Heart right ventricle (tissue), 16 donors: ENCODE measurements around the gene MAOA. TPM values are rescaled to one million over a fixed set of nuclear protein-coding genes. Genes with fewer than 3 reads are reported as not detected.

ENCODE experiments used
- ATAC-seq, 8 donors: fragments of 200-7000 bp; cut with Tn5 transposase; one replicate each; pipeline ENCODE4 v1.9.1; 2020; ENCODE audit warnings: mild to moderate bottlenecking in 8 of 8, moderate library complexity in 8 of 8, moderate number of reproducible peaks in 1 of 8
- DNase-seq, 2 donors: peaks; one replicate each; pipeline ENCODE4 v3.0.0-alpha.2; 2020
- H3K27ac ChIP-seq, 10 donors: fragments of 200-600 bp; sonication (generic) in 2 of 10; one replicate each; pipeline versions ENCODE4 v1.5.0 to v1.8.0; 2020 to 2022; ENCODE audit warnings: mild to moderate bottlenecking in 3 of 10
- H3K27me3 ChIP-seq, 7 donors: fragments of 200-600 bp; one replicate each; pipeline ENCODE4 v1.8.0; 2021 to 2022; ENCODE audit warnings: mild to moderate bottlenecking in 2 of 7
- H3K36me3 ChIP-seq, 9 donors: fragments of 200-600 bp; sonication (generic) in 1 of 9; one replicate each; pipeline versions ENCODE4 v1.5.0 to v1.8.0; 2020 to 2022; ENCODE audit warnings: mild to moderate bottlenecking in 2 of 9
- H3K4me1 ChIP-seq, 9 donors: fragments of 200-600 bp; sonication (generic) in 1 of 9; one replicate each; pipeline versions ENCODE4 v1.5.0 to v1.8.0; 2020 to 2022; ENCODE audit warnings: mild to moderate bottlenecking in 4 of 9
- H3K4me3 ChIP-seq, 10 donors: fragments of 200-600 bp; sonication (generic) in 2 of 10; one replicate each; pipeline versions ENCODE4 v1.5.0 to v1.8.0; 2020 to 2022; ENCODE audit warnings: mild to moderate bottlenecking in 7 of 10, moderate library complexity in 2 of 10
- H3K9me3 ChIP-seq, 11 donors: fragments of 200-600 bp in 10 of 11; sonication (generic) in 2 of 11; one replicate each; pipeline versions ENCODE4 v1.5.0 to v1.8.0; 2013 to 2022; ENCODE audit warnings: mild to moderate bottlenecking in 2 of 11, control low read depth in 1 of 11, moderate library complexity in 1 of 11
- CTCF ChIP-seq, 9 donors: fragments of 200-600 bp; sonication (generic) in 2 of 9; IDR thresholded peaks; one replicate each; pipeline versions ENCODE4 v1.5.0 to v1.8.0; 2021 to 2022; ENCODE audit warnings: antibody characterized with exemption in 9 of 9, mild to moderate bottlenecking in 5 of 9, moderate library complexity in 1 of 9
- WGBS, 2 donors: extraction: QIAGEN DNeasy Blood & Tissue Kit; methylation state at CpG; one replicate each; pipeline ENCODE4 v1.1.7; 2013; ENCODE audit warnings: inconsistent platforms in 1 of 2; 5-methylcytosine and 5-hydroxymethylcytosine counted together
- intact Hi-C, 10 donors: fragments of 100-400 bp; cut with DNase I; formaldehyde crosslinking; loops; one replicate each; pipeline versions ENCODE4 v1.11.1 to v1.14.2; 2022
- polyA plus RNA-seq, 2 donors: library from polyadenylated mRNA; stranded (reverse); fragments of 200-250 nt; gene quantifications; one replicate each; pipeline ENCODE4 v1.2.3, GENCODE V29; 2013
- total RNA-seq, 10 donors: library from RNA; stranded (reverse); fragmentation: NEBNext Ultra II Directional in 3 of 10; extraction: Animal tissue kit (Norgen Biotek cat#: 25700) in 3 of 10; gene quantifications; one replicate each; pipeline versions ENCODE4 v1.2.1 to v1.2.4, GENCODE V29; 2021 to 2023
- donor health status: Arrhythmogenic right ventricular cardiomyopathy.
- donor health status: ischemic (EF 13 %, LVEDD 7.1; RV severe dilation, severe dysfunction).
- donor health status: healthy with polysubstance abuse.
- donor health status: DM: no; HTN: yes; CAD: no.
- donor health status: DM: no; HTN: no; CAD: no.
- donor health status: ischemic (EF 25% LVEDD 6.9; RV normal size, moderate dysfunction).
- donor health status: ischemic (EF 25% LVEDD 5.7; RV mildly dilated, moderate dysfunction).
- donor health status: healthy.
- donor health status: DM: yes; HTN: yes; CAD: no.
- donor health status: Ischemic cardiomyopathy.
- donor health status: ischemic (EF 35%, LVEDD 5.7; RV mildly dilated, moderate dysfunction).
- donor health status: nonischemic (EF 11% LVEDD 7.7; RV severe dilation, severe dysfunction).
- donor health status: DM: yes; HTN: yes; CAD: no.
- donor health status: PGD.
- donor health status: ischemic (EF 29% LVEDD 5.4; RV normal size, mild dysfunction).
- donor health status: nonischemic (EF 23%, LVEDD 6.1; RV moderate dilation, normal function).

Gene MAOA
- total and polyA plus RNA-seq, 12 donors, result 25.7 to 152 (median 87.8) TPM

- TF ChIP-seq CTCF (IDR thresholded peaks at IDR 0.05), result no peak
- Histone ChIP-seq H3K4me1 (peaks cover 0 to 30% (median 8%) of the 10 kb centered on the region in 9 donors), H3K27me3 (peaks cover 0 to 16% (median 0%) of the 10 kb centered on the region in 7 donors), H3K36me3 (no peaks in the 10 kb centered on the region), H3K4me3 (peak overlapping the region in 1 of 10 donors; percentile 7), H3K9me3 (no peaks in the 10 kb centered on the region), H3K27ac (peak overlapping the region in 6 of 10 donors; percentile 3 to 59 (median 54))
- ATAC-seq (peak in 6 of 8 donors; percentile 25 to 71 (median 61)), DNase-seq (no peak)
- 66 to 76% methylated on average over 4 of the region's 4 CpGs for WGBS, 2 donors
- intact Hi-C loops, result no loop called here
Observed at GRCh38 chrX:43661521-43662240, 5.6 kb downstream of the MAOA start.

DNA sequence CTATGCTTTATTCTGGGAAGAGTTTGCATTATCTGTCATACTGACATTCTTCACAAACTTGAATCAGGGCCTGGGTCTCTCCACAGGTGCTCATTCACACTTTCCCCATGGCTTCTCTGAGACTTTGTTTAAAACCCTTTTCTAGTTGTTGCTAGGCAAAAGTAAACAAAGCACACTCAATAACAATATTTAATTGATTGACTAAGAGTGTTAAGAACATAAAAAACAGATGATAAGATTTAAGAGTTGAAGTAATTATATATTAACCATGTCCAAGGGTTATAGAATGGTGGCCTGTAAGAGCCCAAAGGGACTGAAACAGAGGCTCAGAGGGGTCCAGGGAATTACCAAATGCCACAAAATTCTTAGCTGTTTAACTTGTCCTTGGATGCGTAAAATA is 7.1 kb downstream of the MAOA start:
- H3K4me3 ChIP-seq, result no peak overlapping the region
- DNase-seq, result no peak
- no peak for TF ChIP-seq CTCF (IDR thresholded peaks at IDR 0.05)
- peaks cover 0 to 16% (median 0%) of the 10 kb centered on the region in 7 donors for H3K27me3 ChIP-seq
- H3K36me3 ChIP-seq, result no peaks in the 10 kb centered on the region
- no peaks in the 10 kb centered on the region for H3K9me3 ChIP-seq
- ATAC-seq, result no peak
- intact Hi-C loops, result no loop called here
- H3K4me1 ChIP-seq, result peaks cover 0 to 23% (median 5%) of the 10 kb centered on the region in 9 donors
- no peak overlapping the region for H3K27ac ChIP-seq
- 95 to 100% methylated on average over 1 of the region's 1 CpG for WGBS, 2 donors

- no peak for DNase-seq
- intact Hi-C loops, result no loop called here
- peak overlapping the region in 1 of 10 donors; percentile 21 for H3K27ac ChIP-seq
- ATAC-seq, result no peak
- no peaks in the 10 kb centered on the region for H3K36me3 ChIP-seq
- no peaks in the 10 kb centered on the region for H3K9me3 ChIP-seq
- H3K4me1 ChIP-seq, result peaks cover 0 to 17% (median 0%) of the 10 kb centered on the region in 9 donors
- H3K4me3 ChIP-seq, result no peak overlapping the region
- peaks cover 0 to 16% (median 0%) of the 10 kb centered on the region in 7 donors for H3K27me3 ChIP-seq
- 85 to 87% methylated on average over 3 of the region's 3 CpGs for WGBS, 2 donors
- TF ChIP-seq CTCF (IDR thresholded peaks at IDR 0.05), result no peak
Observed at GRCh38 chrX:43664258-43664657, 8.2 kb downstream of the MAOA start.

GRCh38 chrX:43664708-43665107 is 8.6 kb downstream of the MAOA start:
- peaks cover 0 to 16% (median 0%) of the 10 kb centered on the region in 7 donors for H3K27me3 ChIP-seq
- H3K4me3 ChIP-seq, result no peak overlapping the region
- intact Hi-C loops, result no loop called here
- no peaks in the 10 kb centered on the region for H3K36me3 ChIP-seq
- peaks cover 0 to 17% (median 0%) of the 10 kb centered on the region in 9 donors for H3K4me1 ChIP-seq
- H3K27ac ChIP-seq, result no peak overlapping the region
- H3K9me3 ChIP-seq, result no peaks in the 10 kb centered on the region
- no peak for ATAC-seq
- 93 to 94% methylated on average over 3 of the region's 3 CpGs for WGBS, 2 donors
- no peak for TF ChIP-seq CTCF (IDR thresholded peaks at IDR 0.05)
- DNase-seq, result no peak
